Omental fat pad (tissue), 4 donors: Measurements from ENCODE around the gene GON4L. TPM values are rescaled to one million over a fixed set of nuclear protein-coding genes. Genes with fewer than 3 reads are reported as not detected.

ENCODE experiments used
- ATAC-seq: fragments of 150-250 bp; one replicate; pipeline ENCODE4 v1.9.1; 2016; ENCODE audit warnings: mild to moderate bottlenecking, moderate library complexity; ENCODE audit not compliant: low FRiP score
- DNase-seq: peaks from one replicate; pipeline ENCODE4 v3.0.0-alpha.2; 2019; ENCODE audit warnings: low spot score
- total RNA-seq, 4 donors: library from RNA; depleted of rRNA; stranded (reverse); fragments of >200 nt; gene quantifications; one replicate each; pipeline ENCODE4 v1.1.0, GENCODE V29; 2016
- TF ChIP-seq, protein P1 (sequence below), 3 donors: fragments of 450-650 bp; IDR thresholded peaks; one replicate each; pipeline ENCODE4 v1.5.1; 2016 to 2017; ENCODE audit warnings: antibody characterized with exemption in 3 of 3, mild to moderate bottlenecking in 3 of 3, moderate library complexity in 2 of 3

GON4L gene
- total RNA-seq, 4 donors from 2014 or later, result 21.5 to 52.0 (median 37.9) TPM

DNA sequence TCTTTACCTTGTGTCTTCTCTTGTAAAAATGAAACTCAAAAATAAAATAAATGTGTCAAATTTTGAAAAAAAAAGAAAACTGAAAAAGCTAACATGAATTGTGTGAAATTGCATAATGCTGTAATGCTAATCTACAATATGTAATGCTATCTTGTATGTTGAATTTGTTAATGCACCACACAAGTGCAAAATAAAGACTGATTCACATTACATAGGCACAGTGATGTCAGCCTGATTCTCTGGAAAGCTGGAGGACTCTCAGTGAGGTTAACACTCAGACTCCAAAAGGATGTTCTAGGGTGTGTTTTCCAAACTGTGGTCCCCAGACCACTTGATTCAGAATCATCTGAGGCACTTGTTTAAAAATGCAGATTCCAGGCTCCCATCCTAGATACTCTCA is 28.0 kb upstream of the GON4L start:
- ATAC-seq (no peak), DNase-seq (no peak)
- TF ChIP-seq, protein P1, sequence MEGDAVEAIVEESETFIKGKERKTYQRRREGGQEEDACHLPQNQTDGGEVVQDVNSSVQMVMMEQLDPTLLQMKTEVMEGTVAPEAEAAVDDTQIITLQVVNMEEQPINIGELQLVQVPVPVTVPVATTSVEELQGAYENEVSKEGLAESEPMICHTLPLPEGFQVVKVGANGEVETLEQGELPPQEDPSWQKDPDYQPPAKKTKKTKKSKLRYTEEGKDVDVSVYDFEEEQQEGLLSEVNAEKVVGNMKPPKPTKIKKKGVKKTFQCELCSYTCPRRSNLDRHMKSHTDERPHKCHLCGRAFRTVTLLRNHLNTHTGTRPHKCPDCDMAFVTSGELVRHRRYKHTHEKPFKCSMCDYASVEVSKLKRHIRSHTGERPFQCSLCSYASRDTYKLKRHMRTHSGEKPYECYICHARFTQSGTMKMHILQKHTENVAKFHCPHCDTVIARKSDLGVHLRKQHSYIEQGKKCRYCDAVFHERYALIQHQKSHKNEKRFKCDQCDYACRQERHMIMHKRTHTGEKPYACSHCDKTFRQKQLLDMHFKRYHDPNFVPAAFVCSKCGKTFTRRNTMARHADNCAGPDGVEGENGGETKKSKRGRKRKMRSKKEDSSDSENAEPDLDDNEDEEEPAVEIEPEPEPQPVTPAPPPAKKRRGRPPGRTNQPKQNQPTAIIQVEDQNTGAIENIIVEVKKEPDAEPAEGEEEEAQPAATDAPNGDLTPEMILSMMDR (IDR thresholded peaks at IDR 0.05), result no peak

DNA sequence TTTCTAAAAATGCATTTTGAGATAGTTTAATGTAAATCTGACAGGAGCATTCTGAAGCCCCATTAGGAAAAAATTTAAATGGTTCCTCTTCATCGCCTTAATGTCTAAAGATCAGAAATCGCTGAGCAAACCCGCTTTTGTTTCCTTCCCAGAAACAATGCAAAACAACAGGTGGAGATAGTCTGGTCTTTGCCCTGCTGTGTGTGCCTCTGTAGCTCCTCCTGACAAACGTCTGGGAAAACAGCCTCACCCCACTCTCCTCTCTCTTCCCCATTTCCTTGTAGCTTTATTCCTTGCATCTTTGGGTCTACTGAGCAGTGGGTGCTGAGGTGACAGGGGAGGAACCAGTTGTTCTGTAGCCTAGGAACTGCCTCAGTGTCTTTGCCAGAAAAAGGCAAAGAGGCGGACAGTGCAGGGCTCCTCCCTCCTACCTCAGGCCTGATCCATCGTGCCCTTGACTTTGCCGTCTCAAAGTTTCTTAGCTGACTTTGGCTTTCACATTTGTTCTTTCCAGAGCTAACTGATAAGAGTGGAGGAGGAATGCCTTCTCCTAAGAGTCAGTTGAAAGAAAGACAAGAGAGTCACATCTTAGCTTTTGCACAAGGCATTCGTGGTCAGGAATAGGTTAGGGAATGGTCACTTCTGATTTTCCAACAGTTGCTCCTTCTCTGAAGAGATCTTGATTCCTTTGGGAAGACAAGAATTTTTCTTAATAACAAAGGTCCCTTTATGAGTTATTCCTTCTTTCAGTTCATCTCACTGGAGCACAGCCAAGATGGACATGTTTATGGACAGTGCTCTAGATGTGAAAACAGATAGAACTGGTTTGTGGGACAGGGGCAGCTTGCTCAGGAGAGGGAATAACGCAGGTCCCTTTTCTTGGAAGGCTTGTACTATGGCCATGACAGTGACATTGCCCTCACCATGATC is 27.3 kb upstream of the GON4L start:
- no peak for ATAC-seq
- TF ChIP-seq, protein P1 (IDR thresholded peaks at IDR 0.05), result no peak

DNA sequence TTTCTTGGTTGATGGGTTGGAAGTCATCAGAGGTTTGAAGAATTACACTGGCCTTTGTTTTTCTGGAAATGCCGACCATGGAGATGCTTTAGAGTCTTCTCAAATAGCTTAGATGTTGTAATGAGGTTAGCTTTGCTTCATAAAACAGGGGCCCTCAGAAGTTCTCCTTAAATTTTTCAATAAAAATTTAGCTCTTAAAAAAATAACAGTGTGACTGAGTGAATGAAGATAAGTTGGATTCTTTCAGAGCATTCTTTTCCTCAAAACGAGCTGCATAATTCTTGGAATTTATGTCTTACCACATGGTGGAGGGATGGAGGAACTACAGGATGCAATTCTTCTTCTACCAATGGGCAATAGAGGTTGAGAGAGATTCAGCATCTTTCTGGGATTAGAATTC is 25.8 kb upstream of the GON4L start:
- TF ChIP-seq, protein P1 (IDR thresholded peaks at IDR 0.05), result no peak
- DNase-seq (no peak), ATAC-seq (no peak)

More for the DNA sequence above, 27.3 kb upstream of the GON4L start:
- no peak for DNase-seq

DNA sequence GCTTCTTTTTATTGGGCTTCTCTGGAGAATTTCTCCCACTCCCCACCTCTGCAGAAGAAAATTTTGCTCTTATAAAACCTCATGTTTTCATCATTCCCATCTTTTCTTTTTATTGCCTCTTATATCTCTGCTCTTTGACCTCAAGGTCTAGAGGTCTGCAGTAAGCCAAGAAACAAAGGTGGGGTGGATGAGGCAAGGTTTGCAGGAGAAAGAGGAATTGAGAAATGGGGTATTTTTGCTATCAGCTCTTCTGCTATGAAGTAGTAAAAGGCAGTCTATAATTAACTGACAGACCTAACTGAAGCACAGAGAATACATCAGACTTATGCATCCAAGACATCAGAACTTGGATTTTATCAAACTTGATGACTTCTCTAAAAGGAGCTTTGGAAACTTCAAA is 25.2 kb upstream of the GON4L start:
- DNase-seq (no peak), ATAC-seq (no peak)
- TF ChIP-seq, protein P1 (IDR thresholded peaks at IDR 0.05), result no peak

DNA sequence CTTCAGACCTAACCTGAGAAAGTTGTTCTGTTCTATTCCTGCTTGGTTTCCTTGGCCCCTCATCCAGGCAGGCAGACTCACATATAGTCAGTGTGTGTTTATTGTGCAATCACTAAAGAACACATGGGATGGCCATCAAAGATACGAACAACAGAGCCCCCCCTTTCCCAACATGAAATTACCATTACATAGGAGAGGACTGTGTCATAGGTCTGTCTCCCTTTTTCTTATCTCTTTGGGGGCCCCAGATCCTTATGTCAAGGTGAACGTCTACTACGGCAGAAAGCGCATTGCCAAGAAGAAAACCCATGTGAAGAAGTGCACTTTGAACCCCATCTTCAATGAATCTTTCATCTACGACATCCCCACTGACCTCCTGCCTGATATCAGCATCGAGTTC is 23.9 kb upstream of the GON4L start:
- TF ChIP-seq, protein P1 (IDR thresholded peaks at IDR 0.05), result no peak
- no peak for ATAC-seq
- no peak for DNase-seq

DNA sequence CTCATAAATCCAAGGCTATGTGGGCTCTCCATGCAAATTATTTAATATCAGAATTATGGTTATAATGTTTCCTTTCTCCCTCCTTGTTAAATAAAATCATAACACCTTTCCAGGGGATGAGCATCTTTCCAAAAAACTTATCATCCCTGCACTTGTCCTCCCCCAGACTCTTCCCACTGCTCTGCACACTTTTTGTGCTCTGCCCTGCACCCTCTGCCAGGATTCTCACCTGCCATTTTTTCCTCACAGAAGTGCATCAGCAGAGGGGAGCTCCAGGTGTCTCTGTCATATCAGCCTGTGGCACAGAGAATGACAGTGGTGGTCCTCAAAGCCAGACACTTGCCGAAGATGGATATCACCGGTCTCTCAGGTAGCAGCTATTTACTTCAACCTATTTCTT is 23.2 kb upstream of the GON4L start:
- DNase-seq, result no peak
- TF ChIP-seq, protein P1 (IDR thresholded peaks at IDR 0.05), result no peak
- ATAC-seq, result no peak

DNA sequence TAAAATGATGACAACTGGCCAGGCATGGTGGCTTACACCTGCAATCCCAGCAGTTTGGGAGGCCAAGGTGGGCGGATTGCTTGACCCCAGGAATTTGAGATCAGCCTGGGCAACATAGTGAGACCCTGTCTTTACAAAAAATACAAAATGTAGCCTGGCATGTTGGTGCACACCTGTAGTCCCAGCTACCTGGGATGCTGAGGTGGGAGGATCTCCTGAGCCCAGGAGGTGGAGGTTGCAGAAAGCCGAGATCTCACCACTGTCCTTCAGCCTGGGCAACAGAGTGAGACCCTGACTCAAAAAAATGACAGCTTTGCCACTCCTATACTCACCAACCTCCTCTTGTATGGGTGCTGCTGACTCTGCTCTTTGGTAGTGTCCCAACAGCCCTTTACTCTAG is 20.9 kb upstream of the GON4L start:
- ATAC-seq (no peak), DNase-seq (no peak)
- TF ChIP-seq, protein P1 (IDR thresholded peaks at IDR 0.05), result no peak
